Lower leg skin (tissue), 4 donors: Measurements from ENCODE around the gene CYP26A1. TPM values are rescaled to one million over a fixed set of nuclear protein-coding genes. Genes with fewer than 3 reads are reported as not detected.

Experiments
- DNase-seq, 2 donors: peaks; one replicate each; pipeline ENCODE4 v3.0.0-alpha.2; 2019; ENCODE audit warnings: low spot score in 2 of 2
- H3K4me3 ChIP-seq: fragments of 200-600 bp; sonication (generic); 2 replicates; pipeline ENCODE4 v1.5.1; 2017; ENCODE audit warnings: mild to moderate bottlenecking, low read depth; ENCODE audit not compliant: poor library complexity, severe bottlenecking
- POLR2A ChIP-seq, 2 donors: fragments of 450-650 bp; IDR thresholded peaks; one replicate each; pipeline ENCODE4 v1.6.1; 2016 to 2017; ENCODE audit warnings: antibody characterized with exemption in 2 of 2, mild to moderate bottlenecking in 1 of 2, moderate library complexity in 1 of 2
- WGBS, 2 donors: methylation state at CpG; one replicate each; pipeline ENCODE4 v1.1.5; 2018; 5-methylcytosine and 5-hydroxymethylcytosine counted together
- intact Hi-C: fragments of 100-400 bp; cut with DNase I; formaldehyde crosslinking; loops from one replicate; pipeline ENCODE4 v1.15.0; 2023; ENCODE audit warnings: low total_unique reads
- total RNA-seq, 4 donors: library from RNA; depleted of rRNA; stranded (reverse); fragments of >200 nt; gene quantifications; one replicate each; pipeline ENCODE4 v1.1.0, GENCODE V29; 2016
- TF ChIP-seq, protein P1 (sequence below), 3 donors: fragments of 450-650 bp; IDR thresholded peaks; one replicate each; pipeline ENCODE4 v1.5.1; 2016; ENCODE audit warnings: antibody characterized with exemption in 3 of 3, mild to moderate bottlenecking in 3 of 3, moderate library complexity in 2 of 3

Gene CYP26A1
- total RNA-seq, 4 donors from 2014 or later = 0.10 to 0.32 TPM; not detected in 2

DNA sequence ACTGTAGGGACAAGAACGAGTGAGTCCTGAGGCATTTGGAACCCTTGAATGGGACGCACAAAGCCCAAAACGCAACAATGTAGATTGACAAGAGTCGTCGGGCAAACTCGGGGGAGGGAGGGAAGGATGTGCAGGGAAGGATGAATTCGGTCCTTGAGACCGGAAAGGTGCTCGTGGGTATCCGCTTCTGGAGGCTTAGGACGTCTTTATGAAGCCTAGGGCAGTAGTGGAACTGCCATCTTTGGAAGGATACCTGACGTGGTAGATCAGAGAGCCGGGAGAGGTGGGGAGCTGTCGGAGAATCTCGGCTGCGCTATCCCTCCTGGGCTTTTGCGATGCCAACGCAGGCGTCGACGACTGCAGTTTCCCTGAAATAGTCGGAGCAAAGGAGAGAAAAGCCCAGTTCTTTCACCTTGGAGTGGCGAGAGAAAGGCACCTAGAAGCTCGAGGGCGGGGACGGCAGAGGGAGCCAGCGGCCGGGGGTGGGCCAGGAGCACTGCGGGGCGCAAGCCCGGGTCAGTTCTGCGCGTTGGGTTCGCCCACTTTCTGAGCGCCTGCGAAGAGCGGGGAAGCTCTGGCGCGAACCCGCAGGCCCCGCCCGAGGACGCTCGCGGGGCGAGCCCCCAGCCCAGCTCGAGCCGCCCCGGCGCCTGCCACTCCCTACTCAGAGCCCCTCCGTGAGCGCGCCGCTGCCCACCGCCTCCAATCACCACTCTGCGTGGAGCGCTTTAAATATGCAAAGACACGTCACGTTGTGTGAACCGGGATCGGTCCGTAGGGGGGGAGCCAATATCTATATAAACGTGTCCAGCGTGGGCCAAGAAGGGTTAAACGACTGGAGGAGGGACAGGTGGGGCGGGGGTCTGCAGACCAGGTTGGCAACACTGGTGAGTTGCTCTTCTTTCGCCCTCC is 13.5 kb upstream of the CYP26A1 start, which contains the start of gene CYP26C1:
Gene CYP26C1 (plus strand): TSS at position 824 of the 912 bp plus-strand sequence. CDS start 466 bp downstream, outside the sequence.
- intact Hi-C loops = no loop called here
- 16 to 28% methylated on average over 53 to 67 of the region's 67 CpGs for WGBS, 2 donors
- no peak for DNase-seq
- TF ChIP-seq POLR2A (IDR thresholded peaks at IDR 0.05) = no peak
- TF ChIP-seq, protein P1, sequence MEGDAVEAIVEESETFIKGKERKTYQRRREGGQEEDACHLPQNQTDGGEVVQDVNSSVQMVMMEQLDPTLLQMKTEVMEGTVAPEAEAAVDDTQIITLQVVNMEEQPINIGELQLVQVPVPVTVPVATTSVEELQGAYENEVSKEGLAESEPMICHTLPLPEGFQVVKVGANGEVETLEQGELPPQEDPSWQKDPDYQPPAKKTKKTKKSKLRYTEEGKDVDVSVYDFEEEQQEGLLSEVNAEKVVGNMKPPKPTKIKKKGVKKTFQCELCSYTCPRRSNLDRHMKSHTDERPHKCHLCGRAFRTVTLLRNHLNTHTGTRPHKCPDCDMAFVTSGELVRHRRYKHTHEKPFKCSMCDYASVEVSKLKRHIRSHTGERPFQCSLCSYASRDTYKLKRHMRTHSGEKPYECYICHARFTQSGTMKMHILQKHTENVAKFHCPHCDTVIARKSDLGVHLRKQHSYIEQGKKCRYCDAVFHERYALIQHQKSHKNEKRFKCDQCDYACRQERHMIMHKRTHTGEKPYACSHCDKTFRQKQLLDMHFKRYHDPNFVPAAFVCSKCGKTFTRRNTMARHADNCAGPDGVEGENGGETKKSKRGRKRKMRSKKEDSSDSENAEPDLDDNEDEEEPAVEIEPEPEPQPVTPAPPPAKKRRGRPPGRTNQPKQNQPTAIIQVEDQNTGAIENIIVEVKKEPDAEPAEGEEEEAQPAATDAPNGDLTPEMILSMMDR (IDR thresholded peaks at IDR 0.05) = no peak
- H3K4me3 ChIP-seq = no peak within 1 kb of the TSS

DNA sequence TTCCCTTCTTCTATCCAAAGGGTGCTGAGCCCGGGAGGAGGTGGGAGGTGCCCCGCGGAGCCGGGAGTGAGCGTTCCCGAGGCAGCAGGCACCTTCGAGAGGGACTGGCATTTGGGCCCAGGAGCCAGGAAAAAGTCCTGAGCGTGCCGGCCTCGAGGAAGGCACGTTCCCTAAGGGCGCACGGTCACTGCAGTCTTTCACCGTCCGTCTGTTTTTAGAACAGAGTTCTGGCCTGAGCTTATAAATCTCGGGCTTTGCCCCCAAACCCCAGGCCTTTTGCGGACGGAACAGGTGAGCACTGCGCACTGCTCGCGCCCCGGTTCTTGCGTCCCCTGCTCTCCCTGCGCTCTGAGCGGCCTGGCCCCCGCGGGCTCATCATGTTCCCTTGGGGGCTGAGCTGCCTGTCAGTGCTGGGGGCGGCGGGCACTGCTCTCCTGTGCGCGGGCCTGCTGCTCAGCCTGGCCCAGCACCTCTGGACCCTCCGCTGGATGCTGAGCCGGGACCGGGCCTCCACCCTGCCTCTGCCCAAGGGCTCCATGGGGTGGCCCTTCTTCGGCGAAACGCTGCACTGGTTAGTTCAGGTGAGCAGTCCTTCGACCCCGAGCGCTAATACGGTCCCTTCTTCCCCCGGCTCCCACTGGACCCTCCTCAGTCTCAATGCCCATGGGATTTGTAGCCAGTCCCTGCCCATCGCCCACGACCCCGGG is 12.7 kb upstream of the CYP26A1 start:
- 17 to 27% methylated on average over 45 of the region's 45 CpGs for WGBS, 2 donors
- H3K4me3 ChIP-seq = no peak overlapping the region
- intact Hi-C loops = no loop called here
- DNase-seq = no peak
- TF ChIP-seq, protein P1 (IDR thresholded peaks at IDR 0.05) = no peak
- no peak for TF ChIP-seq POLR2A (IDR thresholded peaks at IDR 0.05)

DNA sequence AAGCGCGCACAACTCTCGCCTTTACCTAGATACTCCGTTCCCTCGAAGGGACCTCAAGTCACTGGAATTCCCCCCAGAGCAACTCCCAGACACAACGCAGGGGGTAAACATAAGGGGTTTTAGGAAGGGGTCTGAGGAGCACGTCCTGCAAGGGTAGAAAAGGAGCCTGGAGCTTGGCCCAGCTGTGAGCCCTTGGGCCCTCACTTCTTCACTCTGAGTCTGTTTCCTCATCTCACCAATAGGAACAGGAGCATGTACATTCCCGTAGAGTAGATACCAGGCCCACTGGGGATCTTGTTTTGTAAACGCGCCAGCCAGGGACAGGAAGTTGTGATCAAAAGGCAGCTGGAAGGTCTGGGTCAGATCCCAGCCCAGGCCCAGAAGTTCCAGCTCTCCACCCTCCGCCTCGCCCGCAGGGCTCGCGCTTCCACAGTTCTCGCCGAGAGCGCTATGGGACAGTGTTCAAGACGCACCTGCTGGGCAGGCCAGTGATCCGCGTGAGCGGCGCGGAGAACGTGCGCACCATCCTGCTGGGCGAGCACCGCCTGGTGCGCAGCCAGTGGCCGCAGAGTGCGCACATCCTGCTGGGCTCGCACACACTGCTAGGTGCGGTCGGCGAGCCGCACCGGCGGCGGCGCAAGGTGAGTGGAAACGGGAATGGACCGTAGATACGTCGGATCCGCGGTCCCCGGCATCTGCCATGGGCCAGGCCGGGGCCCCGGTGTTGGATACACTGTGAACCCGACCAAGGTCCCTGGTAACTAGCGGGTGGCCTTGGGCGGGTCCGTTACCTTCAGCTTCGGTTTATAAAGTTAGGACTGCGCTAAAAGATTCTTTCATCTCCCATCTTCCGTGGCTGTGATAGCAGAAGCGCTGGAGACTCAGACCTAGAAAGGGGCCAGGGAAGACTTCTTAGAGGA is 11.8 kb upstream of the CYP26A1 start:
- no peak for TF ChIP-seq POLR2A (IDR thresholded peaks at IDR 0.05)
- TF ChIP-seq, protein P1 (IDR thresholded peaks at IDR 0.05) = no peak

DNA sequence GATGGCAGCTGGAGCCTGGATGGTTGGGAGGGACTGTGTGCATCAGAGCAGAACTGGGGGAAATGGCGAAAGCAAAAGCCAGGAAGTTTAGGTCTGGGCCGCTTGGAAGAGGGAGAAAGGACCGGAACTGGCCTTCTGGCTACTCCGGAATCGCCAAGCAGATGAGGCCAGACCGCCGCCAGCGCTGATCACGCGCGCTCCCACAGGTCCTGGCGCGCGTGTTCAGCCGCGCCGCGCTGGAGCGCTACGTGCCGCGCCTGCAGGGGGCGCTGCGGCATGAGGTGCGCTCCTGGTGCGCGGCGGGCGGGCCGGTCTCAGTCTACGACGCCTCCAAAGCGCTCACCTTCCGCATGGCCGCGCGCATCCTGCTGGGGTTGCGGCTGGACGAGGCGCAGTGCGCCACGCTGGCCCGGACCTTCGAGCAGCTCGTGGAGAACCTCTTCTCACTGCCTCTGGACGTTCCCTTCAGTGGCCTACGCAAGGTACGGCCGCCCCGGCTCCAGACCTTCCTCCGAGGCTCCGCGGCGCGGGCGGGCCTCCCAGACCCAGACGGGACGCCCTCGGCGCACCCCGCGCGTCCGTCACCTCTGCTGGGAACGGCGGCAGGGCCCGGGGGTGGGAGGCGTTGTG is 11.1 kb upstream of the CYP26A1 start:
- TF ChIP-seq, protein P1 (IDR thresholded peaks at IDR 0.05) = no peak
- no peak for TF ChIP-seq POLR2A (IDR thresholded peaks at IDR 0.05)
- intact Hi-C loops = no loop called here
- WGBS, 2 donors = 1 to 3% methylated on average over 24 to 43 of the region's 68 CpGs
- H3K4me3 ChIP-seq = no peak overlapping the region
- no peak for DNase-seq

More for the DNA sequence above, 11.8 kb upstream of the CYP26A1 start:
- intact Hi-C loops = no loop called here
- WGBS, 2 donors = 4 to 6% methylated on average over 55 to 57 of the region's 57 CpGs
- no peak for DNase-seq
- no peak overlapping the region for H3K4me3 ChIP-seq
